NK-92 treated with Interleukin-12 subunit alpha and Interleukin-12 subunit beta, amount 100 ng/mL, for 24 hours (cell line): Measurements from ENCODE around the gene GRID2.

ENCODE experiments used
- DNase-seq: peaks from one replicate; lab custom pipeline; 2025; lab: John Stamatoyannopoulos, UW

The GRID2 gene

GRCh38 chr4:92735025-92735665 lies 431.4 kb downstream of the GRID2 start:
- no peak for DNase-seq

- DNase-seq, result no peak
These were observed 456.7 kb downstream of the GRID2 start for GRCh38 chr4:92760433-92760832.

- DNase-seq, result no peak
These were observed 472.3 kb downstream of the GRID2 start for GRCh38 chr4:92776080-92776479.

- no peak for DNase-seq
These were observed 486.0 kb downstream of the GRID2 start for GRCh38 chr4:92789741-92790140.

- DNase-seq, result no peak
These were observed 488.2 kb downstream of the GRID2 start for GRCh38 chr4:92791871-92792440.

GRCh38 chr4:92809381-92809780 lies 505.6 kb downstream of the GRID2 start:
- DNase-seq, result no peak

DNA sequence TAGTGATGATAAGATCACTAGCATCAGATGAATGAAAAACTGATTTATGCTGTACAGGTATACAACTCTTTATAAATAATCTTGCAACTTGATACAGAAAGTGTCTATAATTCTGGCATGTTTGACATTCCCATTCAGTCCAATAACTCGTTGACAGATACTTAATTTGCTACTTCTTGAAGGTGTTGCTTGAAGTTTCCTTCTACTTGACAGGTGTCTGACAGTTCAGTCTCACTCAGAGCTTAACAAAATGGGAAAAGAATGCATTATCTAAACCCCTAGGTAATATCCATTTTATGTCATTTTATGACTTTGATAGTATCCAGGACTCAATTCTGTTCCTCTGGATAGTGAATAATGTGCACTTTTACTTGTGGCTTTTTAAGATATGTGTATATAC lies 508.9 kb downstream of the GRID2 start:
- no peak for DNase-seq

DNA sequence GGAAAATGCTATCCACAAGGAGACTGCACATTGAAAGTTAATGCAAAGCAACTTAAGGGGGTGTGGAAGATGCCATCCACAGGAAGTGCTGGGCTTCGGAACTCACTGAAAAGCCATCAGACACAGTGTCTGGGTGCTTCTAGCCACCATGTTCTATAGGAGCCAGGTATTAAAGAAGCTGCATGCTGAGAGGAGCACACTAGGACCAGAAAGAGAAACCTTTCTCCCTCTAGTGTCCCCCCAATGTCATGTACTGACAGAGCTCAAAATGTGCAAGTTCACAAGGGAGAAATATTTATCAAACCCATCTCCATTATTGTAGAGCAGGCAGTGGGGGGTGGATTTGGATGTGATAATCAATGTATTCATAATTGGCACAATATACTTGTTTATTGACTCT lies 510.9 kb downstream of the GRID2 start:
- DNase-seq, result no peak

DNA sequence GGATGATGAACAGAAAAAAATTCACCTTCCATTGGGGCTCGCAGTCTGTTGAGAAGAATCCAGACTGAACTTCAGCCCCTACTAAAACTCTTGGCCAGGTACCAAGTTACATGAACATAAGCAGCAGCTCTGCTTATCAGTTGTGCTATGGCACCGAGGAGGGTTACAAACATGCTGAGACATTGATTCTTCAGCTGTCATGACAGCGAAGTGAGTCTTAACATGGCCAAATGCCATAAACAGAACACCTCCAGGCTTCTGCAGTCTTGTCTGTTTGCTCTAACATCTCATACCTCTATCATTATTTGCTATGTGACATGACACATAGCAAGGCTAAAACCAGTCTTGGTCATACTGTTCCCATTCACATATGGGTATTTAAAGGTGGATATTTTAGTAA lies 521.5 kb downstream of the GRID2 start:
- no peak for DNase-seq

DNA sequence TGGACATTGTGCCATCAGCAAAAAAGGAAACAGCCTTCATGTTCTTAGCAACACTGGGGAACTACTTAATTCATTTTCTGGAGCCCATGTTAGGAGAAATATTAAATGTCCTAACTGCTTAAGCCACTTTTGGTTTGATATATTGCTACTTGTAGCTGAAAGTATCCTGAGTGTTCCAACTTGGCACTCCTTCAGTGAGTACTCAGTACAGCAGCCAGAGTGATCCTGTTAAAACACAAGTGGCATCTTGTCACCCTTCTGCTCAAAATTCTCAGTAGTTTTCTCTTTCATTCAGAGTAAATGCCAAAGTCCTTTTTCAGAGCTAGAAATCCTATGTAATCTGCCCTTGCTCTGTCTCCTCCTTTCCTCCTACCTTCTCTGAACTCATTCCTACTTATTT lies 522.0 kb downstream of the GRID2 start:
- no peak for DNase-seq

DNA sequence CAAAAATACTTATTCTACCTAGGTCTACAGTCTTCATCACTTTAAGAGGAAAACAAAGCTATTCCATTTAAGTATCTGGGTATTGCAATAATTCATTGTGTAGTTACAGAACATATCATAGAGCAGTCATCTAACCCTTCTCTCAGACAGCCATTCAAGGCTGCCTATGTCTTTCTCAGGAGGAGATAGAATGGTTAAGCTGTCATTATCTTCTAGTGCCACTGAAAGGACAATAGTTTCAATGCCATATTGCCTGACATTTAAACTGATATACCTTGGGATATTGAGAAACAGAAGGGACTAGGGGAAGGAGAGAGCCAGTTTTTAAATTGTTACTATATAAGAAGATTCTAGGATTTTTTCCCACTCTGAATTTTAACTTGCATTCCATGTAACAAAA lies 527.0 kb downstream of the GRID2 start:
- no peak for DNase-seq

DNA sequence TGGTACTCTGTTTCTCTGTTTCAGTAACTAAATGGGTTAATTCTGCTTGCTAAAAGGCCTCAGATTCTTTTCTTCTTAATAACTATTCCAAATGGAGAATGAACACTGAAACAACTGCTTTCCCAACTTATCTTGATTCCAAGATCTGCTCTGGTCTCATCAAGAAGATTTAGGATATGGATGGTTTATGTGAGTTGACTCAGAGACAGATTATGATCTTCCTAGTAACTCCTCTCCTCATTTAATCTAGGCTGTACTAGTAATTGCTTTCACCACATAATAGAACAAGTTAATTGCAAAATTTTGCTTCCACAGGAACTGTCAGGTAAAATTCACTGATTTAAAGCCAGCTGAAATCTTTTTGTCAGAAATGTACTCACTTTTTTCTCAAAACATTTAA lies 537.1 kb downstream of the GRID2 start:
- DNase-seq, result no peak

DNA sequence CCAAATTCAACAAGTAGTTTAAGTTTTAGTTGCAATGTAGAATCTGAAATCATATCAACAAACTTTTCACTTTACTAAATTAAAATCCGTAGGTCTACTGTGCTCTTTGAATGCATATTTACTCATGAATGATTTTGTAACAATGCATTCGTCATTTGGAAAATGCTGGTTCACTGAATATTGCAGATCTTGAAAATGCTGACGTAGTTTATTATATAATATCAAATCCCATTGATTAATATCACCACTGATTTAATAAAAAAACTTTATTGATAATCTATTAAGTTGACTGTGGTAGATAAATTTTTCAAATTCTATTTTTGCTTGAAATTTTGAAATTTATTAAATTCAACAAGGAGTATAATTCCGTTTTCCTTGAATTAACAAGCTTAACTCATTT lies 540.0 kb downstream of the GRID2 start:
- no peak for DNase-seq

- no peak for DNase-seq
These were observed 543.3 kb downstream of the GRID2 start for GRCh38 chr4:92847026-92847425.

- no peak for DNase-seq
These were observed 558.7 kb downstream of the GRID2 start for GRCh38 chr4:92862509-92862908.

GRCh38 chr4:92864096-92864495 lies 560.3 kb downstream of the GRID2 start:
- DNase-seq, result no peak

DNA sequence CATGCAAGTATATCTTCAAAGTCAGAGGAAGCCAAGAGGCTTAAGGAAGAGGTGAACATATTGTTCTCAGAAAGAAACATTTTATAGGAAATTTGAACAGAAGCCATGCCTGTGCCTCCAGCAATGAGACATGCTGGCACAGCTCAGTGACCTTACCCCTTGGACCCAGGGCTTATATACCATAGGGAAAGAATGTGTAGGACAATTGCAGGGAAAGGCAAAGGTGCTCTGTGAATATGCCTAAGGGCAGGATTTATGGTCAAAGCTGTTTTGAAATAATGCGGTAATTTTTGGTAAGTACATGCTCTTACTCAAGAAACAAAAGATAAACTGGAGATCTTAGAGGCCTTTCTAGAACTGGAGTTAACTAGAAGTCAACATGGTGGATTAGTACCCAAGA lies 568.8 kb downstream of the GRID2 start:
- DNase-seq, result no peak

DNA sequence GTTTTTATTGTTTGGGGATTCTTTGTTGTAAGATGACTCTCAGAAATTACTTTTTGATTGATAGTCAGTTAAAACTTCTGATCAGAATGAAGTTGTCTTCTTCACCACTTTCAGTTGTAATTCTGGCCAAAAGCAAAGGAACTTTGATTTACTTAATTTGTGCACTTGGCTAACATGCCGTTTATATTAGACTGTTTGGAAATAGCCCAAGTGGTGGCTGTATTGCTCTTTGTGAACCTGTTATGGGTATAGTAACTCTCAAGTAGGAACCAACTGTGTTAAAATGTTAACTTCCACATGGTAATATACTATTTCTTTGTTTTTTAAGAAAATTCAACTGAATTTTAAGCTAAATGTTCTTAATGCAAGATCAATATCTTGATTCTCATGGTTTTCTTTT lies 581.9 kb downstream of the GRID2 start:
- DNase-seq, result no peak

GRCh38 chr4:92952426-92952825 lies 648.7 kb downstream of the GRID2 start:
- DNase-seq, result no peak

DNA sequence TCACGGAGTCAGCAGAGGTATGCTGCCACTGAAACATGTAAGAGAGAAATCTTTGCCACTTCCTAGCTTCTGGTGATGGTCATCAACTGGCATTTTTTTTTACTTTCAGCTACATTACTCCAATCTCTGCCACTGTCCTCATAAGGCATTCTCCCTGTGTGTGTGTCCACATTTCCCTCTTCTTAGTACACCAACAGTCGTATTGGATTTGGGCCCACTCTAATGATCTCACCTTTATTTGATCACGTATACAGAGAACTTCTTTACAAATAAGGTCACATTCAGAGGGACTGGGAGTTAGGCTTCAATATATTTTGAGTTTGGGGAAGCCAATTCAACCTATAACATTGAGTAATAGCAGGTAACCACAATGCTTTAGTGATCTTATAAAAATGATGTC lies 649.1 kb downstream of the GRID2 start:
- no peak for DNase-seq

GRCh38 chr4:92953462-92953861 lies 649.7 kb downstream of the GRID2 start:
- DNase-seq, result no peak

DNA sequence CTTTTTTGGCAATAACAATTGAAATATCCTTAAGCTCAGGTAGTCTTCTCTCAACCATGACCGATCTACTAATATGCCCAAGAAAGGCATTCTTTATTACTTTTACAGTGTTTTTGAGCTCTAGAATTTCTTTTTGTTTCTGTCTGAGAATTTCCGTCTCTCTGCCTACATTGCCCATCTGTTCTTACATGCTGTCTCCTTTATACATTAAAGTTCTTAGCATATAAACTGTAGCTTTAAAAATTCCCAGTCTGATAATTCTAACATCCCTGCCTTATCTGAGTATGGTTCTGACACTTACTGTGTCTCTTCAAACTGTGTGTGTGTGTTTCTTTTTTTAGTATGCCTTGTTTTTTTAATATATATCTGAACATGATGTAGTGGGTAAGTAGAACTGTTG lies 658.1 kb downstream of the GRID2 start:
- no peak for DNase-seq

GRCh38 chr4:92962831-92963230 lies 659.1 kb downstream of the GRID2 start:
- DNase-seq, result no peak

- no peak for DNase-seq
These were observed 664.8 kb downstream of the GRID2 start for GRCh38 chr4:92968556-92968955.
